Gastrocnemius medialis (tissue), 4 donors: ENCODE measurements around the gene GJC2.

Source experiments
- CTCF ChIP-seq, 5 experiments: fragments of 450-650 bp in 3 of 5; fragments of 200-600 bp in 2 of 5; sonication (generic) in 2 of 5; IDR thresholded peaks in 4 of 5; conservative IDR thresholded peaks in 1 of 5; 1 replicate in 4 of 5; 2 replicates in 1 of 5; pipeline ENCODE4 v1.5.1; 2016 to 2019; ENCODE audit warnings: antibody characterized with exemption in 5 of 5, mild to moderate bottlenecking in 3 of 5, moderate library complexity in 3 of 5
- POLR2A ChIP-seq, 2 donors: fragments of 450-650 bp; IDR thresholded peaks; one replicate each; pipeline ENCODE4 v1.6.1; 2017; ENCODE audit warnings: antibody characterized with exemption in 2 of 2, mild to moderate bottlenecking in 2 of 2, moderate library complexity in 2 of 2

DNA sequence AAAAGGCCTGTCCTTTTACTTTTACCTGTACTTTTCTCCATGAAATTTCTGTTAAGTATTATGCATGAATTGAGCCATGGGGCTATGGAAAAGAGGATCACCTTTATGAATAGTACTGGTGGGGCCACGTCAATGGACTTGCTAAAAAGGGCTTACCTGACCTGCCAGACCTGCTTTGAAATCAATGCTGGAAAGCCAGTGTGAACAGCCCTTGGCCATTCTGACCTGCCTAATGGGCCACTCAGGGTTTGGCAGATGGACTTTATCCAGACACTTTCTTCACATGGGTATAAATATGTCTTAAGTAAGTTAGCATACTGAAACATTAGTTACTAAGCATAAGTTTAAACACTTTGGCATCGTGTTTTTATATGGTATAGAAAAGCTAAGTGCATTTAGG is 18.0 kb upstream of the GJC2 start:
- TF ChIP-seq CTCF (IDR thresholded peaks at IDR 0.05 in 4 of 5, conservative IDR thresholded peaks at IDR 0.05 in 1 of 5): no peak
- TF ChIP-seq POLR2A (IDR thresholded peaks at IDR 0.05): no peak
